ENCODE measurements around the gene ZNF365. TPM values are rescaled to one million over a fixed set of nuclear protein-coding genes. Genes with fewer than 3 reads are reported as not detected.

The ZNF365 gene
- total and polyA plus RNA-seq, 4 donors = 0.87 to 2.4 (median 1.2) TPM

DNA sequence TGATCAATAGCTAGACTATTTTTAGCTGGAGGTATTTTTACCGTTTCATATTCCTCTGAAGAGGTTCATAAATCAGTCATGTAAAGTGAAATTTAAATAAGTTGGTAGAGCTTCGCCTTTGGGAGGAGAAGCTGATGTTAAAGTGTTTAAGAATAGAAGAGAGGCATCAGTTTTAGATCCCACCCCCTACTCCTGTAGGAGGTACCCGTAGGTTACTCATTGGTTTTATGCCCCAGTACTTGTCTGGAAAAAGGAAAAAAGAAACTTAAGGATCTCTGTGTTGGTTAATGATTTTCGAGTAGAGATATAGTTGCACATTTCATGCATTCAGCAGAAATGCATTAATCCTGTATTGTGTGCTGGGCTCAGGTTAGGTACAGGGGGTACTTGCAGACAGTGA, 8.7 kb downstream of the ZNF365 start:
- peaks cover 0 to 8% of the 10 kb centered on the region in 2 donors for H3K4me1 ChIP-seq (ENCODE audit: control insufficient read depth in 1 of 2, insufficient read depth in 2 of 2, low read length in 2 of 2)
- H3K27me3 ChIP-seq (ENCODE audit: control insufficient read depth in 1 of 2, insufficient read depth in 2 of 2, low read length in 1 of 2) = no peaks in the 10 kb centered on the region
- intact Hi-C loops (cut with DNase I) = no loop called here
- DNase-seq (no peak), ATAC-seq (ENCODE audit: low FRiP score) (no peak)
- H3K4me3 ChIP-seq (ENCODE audit: low read length in 2 of 2) = no peak overlapping the region
- WGBS, 2 donors = 86 to 90% methylated on average over 4 of the region's 4 CpGs
- H3K27ac ChIP-seq (ENCODE audit: low read depth in 1 of 2, low read length in 2 of 2) = peak overlapping the region in 1 of 2 donors; percentile 51
- H3K36me3 ChIP-seq (ENCODE audit: control insufficient read depth in 1 of 2, insufficient read depth in 2 of 2, low read length in 1 of 2) = no peaks in the 10 kb centered on the region
- H3K9me3 ChIP-seq (ENCODE audit: control insufficient read depth, low read length) = no peaks in the 10 kb centered on the region

DNA sequence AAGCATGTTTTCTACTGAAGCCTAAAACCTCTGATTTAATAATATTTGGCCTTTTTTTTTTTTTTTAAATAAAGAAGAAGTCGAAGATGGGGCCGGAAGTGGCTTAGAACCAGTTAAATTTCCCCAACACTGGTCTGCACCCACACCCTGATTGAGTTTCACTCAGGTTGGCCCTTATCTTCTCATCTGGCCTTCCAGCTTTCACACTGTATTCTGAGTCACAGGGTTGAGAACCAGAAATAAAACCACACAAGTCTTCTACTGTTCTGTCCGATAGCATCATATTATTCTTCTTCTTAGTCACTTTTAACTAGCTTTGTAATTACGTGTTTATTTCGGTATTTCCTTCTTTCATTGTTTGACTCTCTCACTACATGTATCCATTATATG, 9.9 kb downstream of the ZNF365 start:
- 85% methylated on average over 5 of the region's 5 CpGs for WGBS, 2 donors
- intact Hi-C loops (cut with DNase I) = no loop called here
- Histone ChIP-seq H3K27ac (ENCODE audit: low read depth in 1 of 2, low read length in 2 of 2) (no peak overlapping the region), H3K4me3 (ENCODE audit: low read length in 2 of 2) (no peak overlapping the region), H3K36me3 (ENCODE audit: control insufficient read depth in 1 of 2, insufficient read depth in 2 of 2, low read length in 1 of 2) (no peaks in the 10 kb centered on the region), H3K27me3 (ENCODE audit: control insufficient read depth in 1 of 2, insufficient read depth in 2 of 2, low read length in 1 of 2) (no peaks in the 10 kb centered on the region), H3K4me1 (ENCODE audit: control insufficient read depth in 1 of 2, insufficient read depth in 2 of 2, low read length in 2 of 2) (peaks cover 0 to 8% of the 10 kb centered on the region in 2 donors), H3K9me3 (ENCODE audit: control insufficient read depth, low read length) (no peaks in the 10 kb centered on the region)
- ATAC-seq (ENCODE audit: low FRiP score) (no peak), DNase-seq (no peak)

DNA sequence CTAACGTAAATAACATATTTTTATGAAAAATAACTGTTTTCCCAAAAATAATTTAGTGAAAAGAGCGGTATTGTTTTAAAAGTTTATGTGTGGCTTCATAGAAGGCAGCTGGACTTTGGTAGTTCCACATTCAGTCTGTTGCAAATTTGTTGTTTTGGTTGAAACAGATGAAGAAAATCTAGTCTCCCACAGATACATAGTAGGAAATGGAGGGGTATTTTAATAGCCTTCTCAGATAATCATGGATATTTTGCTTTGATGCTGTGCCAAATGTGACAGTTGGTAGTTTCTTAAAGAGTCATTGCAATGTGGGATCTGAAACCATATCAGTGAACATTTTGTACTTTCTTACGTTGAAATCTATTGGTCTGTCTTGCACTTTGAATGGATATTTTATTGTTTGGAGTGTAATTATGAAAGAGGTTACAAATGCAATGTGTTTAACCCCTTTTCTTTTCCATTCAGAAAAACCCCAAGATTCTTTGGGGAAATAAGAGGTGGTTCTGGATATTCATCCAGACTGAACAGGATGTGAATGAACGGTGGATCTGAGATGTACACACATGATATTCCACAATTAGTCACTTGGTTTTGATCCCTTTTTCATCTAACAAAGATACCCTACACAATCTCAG, 10.4 kb downstream of the ZNF365 start:
- Histone ChIP-seq H3K36me3 (ENCODE audit: control insufficient read depth in 1 of 2, insufficient read depth in 2 of 2, low read length in 1 of 2) (no peaks in the 10 kb centered on the region), H3K27ac (ENCODE audit: low read depth in 1 of 2, low read length in 2 of 2) (no peak overlapping the region), H3K4me1 (ENCODE audit: control insufficient read depth in 1 of 2, insufficient read depth in 2 of 2, low read length in 2 of 2) (peaks cover 0 to 8% of the 10 kb centered on the region in 2 donors), H3K9me3 (ENCODE audit: control insufficient read depth, low read length) (no peaks in the 10 kb centered on the region), H3K4me3 (ENCODE audit: low read length in 2 of 2) (no peak overlapping the region), H3K27me3 (ENCODE audit: control insufficient read depth in 1 of 2, insufficient read depth in 2 of 2, low read length in 1 of 2) (no peaks in the 10 kb centered on the region)
- intact Hi-C loops (cut with DNase I) = no loop called here
- no peak for ATAC-seq (ENCODE audit: low FRiP score)
- no peak for DNase-seq
- 86 to 92% methylated on average over 4 of the region's 4 CpGs for WGBS, 2 donors

DNA sequence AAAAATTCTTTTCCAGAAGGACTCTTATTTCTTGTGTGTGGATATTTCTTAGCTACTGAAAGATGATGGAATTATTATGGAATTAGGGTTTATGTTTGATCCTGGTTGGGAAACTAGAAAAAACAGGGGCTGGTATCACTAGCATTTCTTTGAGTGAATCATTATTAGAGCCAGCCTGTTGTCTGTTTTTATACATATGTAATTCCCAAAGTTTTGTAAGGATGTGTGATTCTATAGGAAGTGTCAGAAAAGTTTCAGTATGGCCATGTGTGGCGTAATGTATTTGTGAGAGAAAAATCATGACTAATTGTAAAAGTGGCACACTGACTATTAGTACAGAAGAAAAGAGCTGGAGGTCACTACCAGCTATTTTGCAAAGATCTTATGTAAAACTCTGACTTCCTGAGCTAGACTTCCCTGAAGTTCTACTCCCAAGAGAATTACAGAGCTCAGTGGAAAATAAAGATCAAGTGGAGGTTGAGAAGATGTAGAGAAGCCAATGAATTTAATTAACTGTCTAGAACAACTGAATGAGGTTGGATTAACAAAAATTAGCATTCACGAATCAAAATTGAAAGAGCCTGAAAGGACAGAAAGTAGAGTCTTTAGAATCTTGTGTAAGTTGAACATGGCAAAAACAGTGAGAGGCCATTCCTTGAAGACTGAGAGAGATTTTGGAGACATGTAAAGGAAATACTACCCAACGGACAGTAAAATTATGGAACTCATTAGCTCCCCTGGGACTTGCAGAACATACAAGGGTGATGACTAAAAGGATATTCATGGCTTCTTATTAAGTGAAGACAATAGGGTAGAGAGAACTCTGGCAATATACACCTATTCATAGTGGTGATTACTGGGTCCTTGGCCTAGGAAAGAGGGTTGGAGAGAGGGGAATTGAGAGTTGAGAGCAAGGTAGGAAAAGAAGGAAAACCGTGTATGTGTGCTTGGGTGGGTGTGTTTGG, 12.5 kb downstream of the ZNF365 start:
- intact Hi-C loops (cut with DNase I) = no loop called here
- peaks cover 0 to 3% of the 10 kb centered on the region in 2 donors for H3K4me1 ChIP-seq (ENCODE audit: control insufficient read depth in 1 of 2, insufficient read depth in 2 of 2, low read length in 2 of 2)

DNA sequence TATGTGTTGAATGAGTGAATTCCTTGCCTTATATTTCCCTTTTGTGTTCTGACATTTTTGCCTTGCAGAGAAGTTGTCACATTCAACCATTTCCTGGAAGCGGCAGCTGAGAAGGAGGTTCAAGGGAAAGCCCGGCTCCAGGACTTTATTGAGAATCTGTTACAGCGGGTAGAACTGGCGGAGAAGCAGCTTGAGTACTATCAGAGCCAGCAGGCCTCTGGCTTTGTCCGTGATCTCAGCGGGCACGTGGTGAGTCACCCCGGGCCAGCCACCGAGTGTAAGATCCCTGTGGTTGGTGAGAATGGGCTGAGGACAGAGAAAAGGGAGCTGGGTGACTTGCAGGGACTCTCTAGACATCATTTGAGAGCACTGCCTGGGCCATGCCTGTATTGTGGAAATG, 14.2 kb downstream of the ZNF365 start:
- DNase-seq = no peak
- H3K36me3 ChIP-seq (ENCODE audit: control insufficient read depth in 1 of 2, insufficient read depth in 2 of 2, low read length in 1 of 2) = no peaks in the 10 kb centered on the region
- no peak overlapping the region for H3K27ac ChIP-seq (ENCODE audit: low read depth in 1 of 2, low read length in 2 of 2)
- no peaks in the 10 kb centered on the region for H3K4me1 ChIP-seq (ENCODE audit: control insufficient read depth in 1 of 2, insufficient read depth in 2 of 2, low read length in 2 of 2)
- peak; percentile 11 for ATAC-seq (ENCODE audit: low FRiP score)
- no peaks in the 10 kb centered on the region for H3K27me3 ChIP-seq (ENCODE audit: control insufficient read depth in 1 of 2, insufficient read depth in 2 of 2, low read length in 1 of 2)
- peaks cover 1% of the 10 kb centered on the region for H3K9me3 ChIP-seq (ENCODE audit: control insufficient read depth, low read length)
- H3K4me3 ChIP-seq (ENCODE audit: low read length in 2 of 2) = no peak overlapping the region
- 94 to 95% methylated on average over 9 of the region's 9 CpGs for WGBS, 2 donors
- intact Hi-C loops (cut with DNase I) = no loop called here

More for the DNA sequence above, 12.5 kb downstream of the ZNF365 start:
- Histone ChIP-seq H3K9me3 (ENCODE audit: control insufficient read depth, low read length) (peaks cover 1% of the 10 kb centered on the region), H3K27ac (ENCODE audit: low read depth in 1 of 2, low read length in 2 of 2) (no peak overlapping the region), H3K27me3 (ENCODE audit: control insufficient read depth in 1 of 2, insufficient read depth in 2 of 2, low read length in 1 of 2) (no peaks in the 10 kb centered on the region), H3K36me3 (ENCODE audit: control insufficient read depth in 1 of 2, insufficient read depth in 2 of 2, low read length in 1 of 2) (no peaks in the 10 kb centered on the region), H3K4me3 (ENCODE audit: low read length in 2 of 2) (no peak overlapping the region)
- 89 to 93% methylated on average over 4 of the region's 4 CpGs for WGBS, 2 donors
- ATAC-seq (ENCODE audit: low FRiP score) = no peak
- DNase-seq = no peak

DNA sequence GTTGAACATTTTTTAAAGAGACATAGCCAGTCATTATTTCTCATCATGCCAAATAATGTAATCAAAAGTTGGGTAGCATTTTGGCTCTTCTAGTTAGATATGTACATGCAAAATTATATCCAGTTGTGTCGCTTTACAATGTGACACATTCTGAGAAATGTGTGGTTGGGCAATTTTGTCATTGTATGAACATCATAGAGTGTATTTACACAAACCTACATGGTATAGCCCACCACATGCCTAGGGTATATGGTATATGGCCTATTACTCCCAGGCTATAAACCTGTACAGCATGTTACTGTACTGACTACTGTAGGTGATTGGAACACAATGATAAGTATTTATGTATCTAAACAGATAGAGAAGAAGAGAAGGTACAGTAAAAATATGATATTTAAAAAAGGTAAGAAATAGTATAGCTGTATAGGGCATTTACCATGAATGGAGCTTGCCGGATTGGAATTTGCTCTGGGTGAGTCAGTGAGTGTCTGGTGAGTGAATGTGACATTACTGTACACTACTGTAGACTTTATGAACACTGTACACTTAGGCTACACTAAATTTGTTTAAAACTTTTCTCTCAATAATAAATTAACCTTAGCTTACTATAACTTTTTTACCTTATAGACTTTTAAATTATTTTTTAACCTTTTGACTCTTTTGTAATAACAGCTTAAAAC, 16.5 kb downstream of the ZNF365 start:
- intact Hi-C loops (cut with DNase I) = no loop called here
- WGBS, 2 donors = 94 to 95% methylated on average over 2 of the region's 2 CpGs
- Histone ChIP-seq H3K4me1 (ENCODE audit: control insufficient read depth in 1 of 2, insufficient read depth in 2 of 2, low read length in 2 of 2) (no peaks in the 10 kb centered on the region), H3K36me3 (ENCODE audit: control insufficient read depth in 1 of 2, insufficient read depth in 2 of 2, low read length in 1 of 2) (no peaks in the 10 kb centered on the region), H3K27me3 (ENCODE audit: control insufficient read depth in 1 of 2, insufficient read depth in 2 of 2, low read length in 1 of 2) (no peaks in the 10 kb centered on the region), H3K27ac (ENCODE audit: low read depth in 1 of 2, low read length in 2 of 2) (no peak overlapping the region), H3K4me3 (ENCODE audit: low read length in 2 of 2) (no peak overlapping the region), H3K9me3 (ENCODE audit: control insufficient read depth, low read length) (peaks cover 1% of the 10 kb centered on the region)
- DNase-seq = no peak
- ATAC-seq (ENCODE audit: low FRiP score) = no peak

DNA sequence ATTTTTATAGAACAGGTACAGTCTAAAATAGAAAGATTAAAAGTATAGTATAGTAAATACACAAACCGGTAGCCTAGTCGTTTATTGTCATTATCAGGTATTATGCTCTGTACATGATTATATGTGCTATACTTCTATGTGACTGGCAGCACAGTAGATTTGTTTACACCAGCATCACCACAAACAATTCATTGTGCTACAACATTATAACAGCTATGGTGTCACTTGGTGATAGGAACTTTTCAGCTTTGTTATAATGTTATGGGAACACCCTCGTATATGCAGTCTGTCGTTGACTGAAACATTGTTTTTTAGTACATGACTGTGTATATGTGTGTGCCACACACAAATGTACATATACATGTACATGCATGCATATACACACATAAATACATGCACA, 19.1 kb downstream of the ZNF365 start:
- Histone ChIP-seq H3K36me3 (ENCODE audit: control insufficient read depth in 1 of 2, insufficient read depth in 2 of 2, low read length in 1 of 2) (no peaks in the 10 kb centered on the region), H3K4me3 (ENCODE audit: low read length in 2 of 2) (no peak overlapping the region), H3K27ac (ENCODE audit: low read depth in 1 of 2, low read length in 2 of 2) (no peak overlapping the region), H3K27me3 (ENCODE audit: control insufficient read depth in 1 of 2, insufficient read depth in 2 of 2, low read length in 1 of 2) (no peaks in the 10 kb centered on the region), H3K9me3 (ENCODE audit: control insufficient read depth, low read length) (peaks cover 1% of the 10 kb centered on the region), H3K4me1 (ENCODE audit: control insufficient read depth in 1 of 2, insufficient read depth in 2 of 2, low read length in 2 of 2) (no peaks in the 10 kb centered on the region)
- intact Hi-C loops (cut with DNase I) = no loop called here
- DNase-seq = no peak
- 94 to 99% methylated on average over 4 of the region's 4 CpGs for WGBS, 2 donors
- ATAC-seq (ENCODE audit: low FRiP score) = no peak

DNA sequence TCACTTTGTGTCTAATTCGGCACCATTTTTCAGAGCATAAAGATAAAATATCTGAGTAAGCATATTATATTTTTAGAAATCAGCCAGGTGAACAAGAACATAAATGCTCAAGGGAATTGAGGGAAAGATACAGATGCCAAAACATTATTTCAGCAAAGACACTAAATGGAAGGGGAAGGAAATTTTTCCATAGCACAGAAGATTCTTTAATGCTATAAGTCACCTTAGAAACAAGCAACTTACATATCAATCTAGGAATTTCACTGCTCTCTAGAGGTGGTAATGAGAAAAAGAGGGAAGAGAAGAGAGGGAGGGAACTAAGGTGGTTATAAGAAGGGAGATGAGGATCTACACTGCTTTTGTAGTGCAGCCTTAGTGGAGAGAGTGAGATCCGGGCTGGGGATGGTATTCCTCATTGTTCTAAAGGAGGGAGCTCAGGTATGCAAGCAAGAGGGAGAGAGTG, 20.4 kb downstream of the ZNF365 start:
- WGBS, 2 donors = 71 to 74% methylated on average over 2 of the region's 2 CpGs

More for the DNA sequence above, 20.4 kb downstream of the ZNF365 start:
- Histone ChIP-seq H3K36me3 (ENCODE audit: control insufficient read depth in 1 of 2, insufficient read depth in 2 of 2, low read length in 1 of 2) (peaks cover 0 to 3% of the 10 kb centered on the region in 2 donors), H3K4me3 (ENCODE audit: low read length in 2 of 2) (no peak overlapping the region), H3K9me3 (ENCODE audit: control insufficient read depth, low read length) (peaks cover 1% of the 10 kb centered on the region), H3K27me3 (ENCODE audit: control insufficient read depth in 1 of 2, insufficient read depth in 2 of 2, low read length in 1 of 2) (no peaks in the 10 kb centered on the region), H3K4me1 (ENCODE audit: control insufficient read depth in 1 of 2, insufficient read depth in 2 of 2, low read length in 2 of 2) (no peaks in the 10 kb centered on the region), H3K27ac (ENCODE audit: low read depth in 1 of 2, low read length in 2 of 2) (no peak overlapping the region)
- intact Hi-C loops (cut with DNase I) = no loop called here
- DNase-seq = no peak
- ATAC-seq (ENCODE audit: low FRiP score) = no peak
